ENCODE results near the gene ENKD1. TPM values are rescaled to one million over a fixed set of nuclear protein-coding genes. Genes with fewer than 3 reads are reported as not detected.

The ENKD1 gene
- total and polyA plus RNA-seq, 10 of the 15 experiments (the other 5 are each of a cell fraction or from before 2014, with no cell fraction given): 0.19 to 8.1 (median 2.8) TPM

GRCh38 chr16:67675999-67676398 lies 9.4 kb upstream of the ENKD1 start:
- ChIA-PET RAD21 (ENCODE audit: unreplicated experiment) (no interaction called here), SMC1A (ENCODE audit: uncharacterized antibody, unreplicated experiment) (no interaction called here), POLR2A (no interaction called here), CTCF (no interaction called here)
- Histone ChIP-seq H3K4me3 (no peak overlapping the region), H2AFZ (ENCODE audit: control insufficient read depth, low read depth, low read length) (no peak overlapping the region), H3K9me3 (replicated peaks; ENCODE audit: control insufficient read depth, insufficient read depth, low read length) (no peaks in the 10 kb centered on the region), H3K79me2 (ENCODE audit: control insufficient read depth, insufficient read depth, low read length) (no peaks in the 10 kb centered on the region), H3K27ac (ENCODE audit: control insufficient read depth, insufficient read depth) (no peak overlapping the region), H3K4me2 (ENCODE audit: control insufficient read depth, insufficient read depth) (no peak overlapping the region), H3K9ac (ENCODE audit: control insufficient read depth, insufficient read depth, low read length) (no peak overlapping the region), H3K27me3 (replicated peaks in 1 of 2; ENCODE audit: control insufficient read depth in 2 of 2, insufficient read depth in 2 of 2, low read length in 1 of 2) (no peaks in the 10 kb centered on the region), H3K4me1 (ENCODE audit: control insufficient read depth, insufficient read depth, low read length) (peaks cover 5% of the 10 kb centered on the region), H3K36me3 (ENCODE audit: control insufficient read depth in 2 of 2, insufficient read depth in 2 of 2, low read length in 1 of 2) (0 out of 4 replicates have a peak, but pooled peaks cover 0 to 1% of the 10 kb centered on the region in 2 experiments), H4K20me1 (ENCODE audit: control insufficient read depth, insufficient read depth) (no peaks in the 10 kb centered on the region)
- no peak for DNase-seq (ENCODE audit: low read depth, low spot score)
- ATAC-seq: no peak
- BruUV-seq (replicated peaks): no TSS peak
- TF ChIP-seq HCFC1 (IDR thresholded peaks at IDR 0.05; ENCODE audit: low read length): no peak
- no peak for TF ChIP-seq CBX5 (IDR thresholded peaks at IDR 0.05; ENCODE audit: low read depth)
- no peak for TF ChIP-seq GATAD2B (conservative IDR thresholded peaks at IDR 0.05; ENCODE audit: low read depth)
- TF ChIP-seq RELA (IDR thresholded peaks at IDR 0.05; ENCODE audit: borderline replicate concordance, partially characterized antibody): no peak
- no peak for TF ChIP-seq CHD2 (IDR thresholded peaks at IDR 0.05; ENCODE audit: borderline replicate concordance, low read depth, low read length)
- TF ChIP-seq RBBP5 (conservative IDR thresholded peaks at IDR 0.05): no peak
- in situ Hi-C loops (cut with MboI): loop anchor here (5.0 kb wide), 1 partner anchor 251 kb away; no protein-coding TSS in a partner anchor
- no peak for FAIRE-seq
- 99% methylated on average over 7 of the region's 7 CpGs for WGBS (ENCODE audit: insufficient coverage, insufficient replicate concordance, low lambda C conversion rate, missing lambda C conversion rate)
- intact Hi-C loops (cut with micrococcal nuclease; ENCODE audit: unreplicated experiment): no loop called here

GRCh38 chr16:67675579-67675935 lies 9.0 kb upstream of the ENKD1 start:
- no peaks in the 10 kb centered on the region for H4K20me1 ChIP-seq (ENCODE audit: control insufficient read depth, insufficient read depth)
- 0 out of 4 replicates have a peak, but pooled peaks cover 0 to 1% of the 10 kb centered on the region in 2 experiments for H3K36me3 ChIP-seq (ENCODE audit: control insufficient read depth in 2 of 2, insufficient read depth in 2 of 2, low read length in 1 of 2)
- BruUV-seq (replicated peaks): no TSS peak
- no peaks in the 10 kb centered on the region for H3K27me3 ChIP-seq (replicated peaks in 1 of 2; ENCODE audit: control insufficient read depth in 2 of 2, insufficient read depth in 2 of 2, low read length in 1 of 2)
- no peak overlapping the region for H3K4me2 ChIP-seq (ENCODE audit: control insufficient read depth, insufficient read depth)
- H3K9me3 ChIP-seq (replicated peaks; ENCODE audit: control insufficient read depth, insufficient read depth, low read length): no peaks in the 10 kb centered on the region
- ChIA-PET SMC1A (ENCODE audit: uncharacterized antibody, unreplicated experiment) (no interaction called here), CTCF (no interaction called here), POLR2A (no interaction called here), RAD21 (ENCODE audit: unreplicated experiment) (no interaction called here)
- no peak overlapping the region for H3K27ac ChIP-seq (ENCODE audit: control insufficient read depth, insufficient read depth)
- H2AFZ ChIP-seq (ENCODE audit: control insufficient read depth, low read depth, low read length): no peak overlapping the region
- intact Hi-C loops (cut with micrococcal nuclease; ENCODE audit: unreplicated experiment): no loop called here
- H3K9ac ChIP-seq (ENCODE audit: control insufficient read depth, insufficient read depth, low read length): no peak overlapping the region
- DNase-seq (ENCODE audit: low read depth, low spot score) (no peak), FAIRE-seq (no peak), ATAC-seq (no peak)
- H3K79me2 ChIP-seq (ENCODE audit: control insufficient read depth, insufficient read depth, low read length): no peaks in the 10 kb centered on the region
- WGBS (ENCODE audit: insufficient coverage, insufficient replicate concordance, low lambda C conversion rate, missing lambda C conversion rate): 96% methylated on average over 15 of the region's 17 CpGs
- H3K4me3 ChIP-seq: no peak overlapping the region
- in situ Hi-C loops (cut with MboI): loop anchor here (5.0 kb wide), 1 partner anchor 252 kb away; no protein-coding TSS in a partner anchor
- peaks cover 5% of the 10 kb centered on the region for H3K4me1 ChIP-seq (ENCODE audit: control insufficient read depth, insufficient read depth, low read length)
- TF ChIP-seq BCLAF1 (IDR thresholded peaks at IDR 0.05) (no peak), SP1 (IDR thresholded peaks at IDR 0.05; ENCODE audit: low read depth, low read length) (no peak), HDAC2 (IDR thresholded peaks at IDR 0.05) (no peak), POU2F2 (IDR thresholded peaks at IDR 0.05; ENCODE audit: borderline replicate concordance, low read depth, low read length) (no peak), POLR2AphosphoS5 (IDR thresholded peaks at IDR 0.05; ENCODE audit: low read length) (no peak), NKRF (conservative IDR thresholded peaks at IDR 0.05) (no peak), ZZZ3 (IDR thresholded peaks at IDR 0.05; ENCODE audit: control insufficient read depth, insufficient read length, low read depth) (no peak), BHLHE40 (IDR thresholded peaks at IDR 0.05; ENCODE audit: borderline replicate concordance in 1 of 2, low read depth in 2 of 2, low read length in 1 of 2) (no peak), MAX (IDR thresholded peaks at IDR 0.05; ENCODE audit: low read depth, low read length) (no peak)

Measured in GM12878 (cell line).